OCI-LY7 (cell line): Measurements from ENCODE around the gene MICAL3. TPM values are rescaled to one million over a fixed set of nuclear protein-coding genes. Genes with fewer than 3 reads are reported as not detected.

Experiments
- BruUV-seq: library from RNA; stranded (reverse); fragments of 400-500 nt; replicated peaks from 2 replicates; lab custom pipeline; 2021; lab: Mats Ljungman, UMichigan
- CTCF ChIA-PET: fragments of 300-600 bp; sonication (Branson Sonifier 250); formaldehyde crosslinking; loops from one replicate; lab custom pipeline; 2022; ENCODE audit warnings: antibody characterized with exemption; ENCODE audit not compliant: unreplicated experiment; lab: Charles Lee
- POLR2A ChIA-PET: fragments of 300-600 bp; sonication (Branson Sonifier 250); formaldehyde crosslinking; loops from one replicate; lab custom pipeline; 2022; ENCODE audit warnings: antibody characterized with exemption; lab: Charles Lee
- DNase-seq: peaks from one replicate; pipeline ENCODE4 v3.0.0-alpha.2; 2015; ENCODE audit warnings: low spot score
- H2AFZ ChIP-seq: fragments of 200-600 bp; sonication (generic), shearing (Covaris generic); 2 replicates; pipeline ENCODE4 v1.6.1; 2014; ENCODE audit warnings: mild to moderate bottlenecking, antibody characterized with exemption, low read length, moderate library complexity
- H3K27ac ChIP-seq: fragments of 200-600 bp; sonication (generic); 2 replicates; pipeline ENCODE4 v1.5.1; 2014; ENCODE audit warnings: mixed run types, low read depth, mild to moderate bottlenecking, moderate library complexity, low read length, inconsistent platforms; ENCODE audit not compliant: poor library complexity, severe bottlenecking
- H3K36me3 ChIP-seq: fragments of 200-600 bp; sonication (generic); 2 replicates; pipeline ENCODE4 v1.6.1; 2014; ENCODE audit warnings: mild to moderate bottlenecking, antibody characterized with exemption, low read length, moderate library complexity, mixed read lengths; ENCODE audit not compliant: insufficient read depth
- H3K4me1 ChIP-seq: fragments of 200-600 bp; sonication (generic); 2 replicates; pipeline ENCODE4 v1.5.1; 2014; ENCODE audit warnings: mild to moderate bottlenecking, low read length; ENCODE audit not compliant: insufficient read depth, poor library complexity, severe bottlenecking
- H3K4me2 ChIP-seq: fragments of 200-600 bp; sonication (generic); 2 replicates; pipeline ENCODE4 v1.6.1; 2014; ENCODE audit warnings: mild to moderate bottlenecking, low read length
- H3K4me3 ChIP-seq: fragments of 200-600 bp; sonication (generic); 2 replicates; pipeline ENCODE4 v1.5.1; 2014; ENCODE audit warnings: mild to moderate bottlenecking, low read depth, low read length; ENCODE audit not compliant: poor library complexity, severe bottlenecking
- H3K79me2 ChIP-seq: fragments of 200-600 bp; sonication (generic); 2 replicates; pipeline ENCODE4 v1.6.1; 2016; ENCODE audit warnings: low read depth, mild to moderate bottlenecking, low read length, moderate library complexity, mixed read lengths; ENCODE audit not compliant: insufficient read depth
- H3K9me2 ChIP-seq: fragments of 200-600 bp; sonication (generic); 2 replicates; pipeline ENCODE4 v1.6.1; 2016; ENCODE audit warnings: mild to moderate bottlenecking, low read length, mixed read lengths; ENCODE audit not compliant: insufficient read depth
- H3K9me3 ChIP-seq: fragments of 200-600 bp; sonication (generic); 2 replicates; pipeline ENCODE4 v1.6.1; 2014; ENCODE audit warnings: mild to moderate bottlenecking, mixed run types, low read length, mixed read lengths
- H4K20me1 ChIP-seq: fragments of 200-600 bp; sonication (generic); 2 replicates; pipeline ENCODE4 v1.6.1; 2014; ENCODE audit warnings: mild to moderate bottlenecking, antibody characterized with exemption, low read length, moderate library complexity, mixed read lengths; ENCODE audit not compliant: insufficient read depth
- EZH2phosphoT487 ChIP-seq: fragments of 200-600 bp; sonication (generic); IDR thresholded peaks from 2 replicates; pipeline ENCODE4 v1.6.1; 2018; ENCODE audit warnings: low read depth, borderline replicate concordance, mild to moderate bottlenecking, mixed run types, antibody characterized with exemption, low read length, moderate library complexity, mixed read lengths
- intact Hi-C: fragments of 100-400 bp; cut with micrococcal nuclease; formaldehyde crosslinking; loops from one replicate; pipeline ENCODE4 v1.10.0; 2022; ENCODE audit not compliant: unreplicated experiment
- total RNA-seq, 2 experiments: library from RNA; depleted of rRNA in 1 of 2; stranded (reverse); fragments of >200 nt in 1 of 2; shearing (Covaris generic) in 1 of 2; gene quantifications; 2 replicates each; pipeline ENCODE4 v1.2.3, GENCODE V29; 2014 to 2022
- TF ChIP-seq, protein P1 (sequence below): fragments of 200-600 bp; sonication (generic); conservative IDR thresholded peaks from 2 replicates; pipeline ENCODE4 v1.5.1; 2014; ENCODE audit warnings: mild to moderate bottlenecking, antibody characterized with exemption, low read length, moderate library complexity, mixed read lengths

Gene MICAL3
- total RNA-seq, 2 experiments from 2014 or later: 80.9 to 210 TPM

- intact Hi-C loops: no loop called here
- Histone ChIP-seq H3K79me2 (peaks cover 100% of the 10 kb centered on the region), H2AFZ (no peak overlapping the region), H3K4me2 (peak overlapping the region; percentile 37), H3K4me3 (no peak overlapping the region), H3K4me1 (peaks cover 56% of the 10 kb centered on the region), H3K36me3 (peaks cover 74% of the 10 kb centered on the region), H3K9me3 (no peaks in the 10 kb centered on the region), H3K9me2 (no peaks in the 10 kb centered on the region), H4K20me1 (peaks cover 53% of the 10 kb centered on the region), H3K27ac (peak overlapping the region; percentile 1)
- no peak for DNase-seq
- ChIA-PET POLR2A (interaction anchor here (0.5 kb wide), 1 partner anchor 672 kb away, joined by 3 read pairs; no protein-coding TSS in a partner anchor), CTCF (no interaction called here)
- TF ChIP-seq, protein P1, sequence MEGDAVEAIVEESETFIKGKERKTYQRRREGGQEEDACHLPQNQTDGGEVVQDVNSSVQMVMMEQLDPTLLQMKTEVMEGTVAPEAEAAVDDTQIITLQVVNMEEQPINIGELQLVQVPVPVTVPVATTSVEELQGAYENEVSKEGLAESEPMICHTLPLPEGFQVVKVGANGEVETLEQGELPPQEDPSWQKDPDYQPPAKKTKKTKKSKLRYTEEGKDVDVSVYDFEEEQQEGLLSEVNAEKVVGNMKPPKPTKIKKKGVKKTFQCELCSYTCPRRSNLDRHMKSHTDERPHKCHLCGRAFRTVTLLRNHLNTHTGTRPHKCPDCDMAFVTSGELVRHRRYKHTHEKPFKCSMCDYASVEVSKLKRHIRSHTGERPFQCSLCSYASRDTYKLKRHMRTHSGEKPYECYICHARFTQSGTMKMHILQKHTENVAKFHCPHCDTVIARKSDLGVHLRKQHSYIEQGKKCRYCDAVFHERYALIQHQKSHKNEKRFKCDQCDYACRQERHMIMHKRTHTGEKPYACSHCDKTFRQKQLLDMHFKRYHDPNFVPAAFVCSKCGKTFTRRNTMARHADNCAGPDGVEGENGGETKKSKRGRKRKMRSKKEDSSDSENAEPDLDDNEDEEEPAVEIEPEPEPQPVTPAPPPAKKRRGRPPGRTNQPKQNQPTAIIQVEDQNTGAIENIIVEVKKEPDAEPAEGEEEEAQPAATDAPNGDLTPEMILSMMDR: no peak
- TF ChIP-seq EZH2phosphoT487: no peak
- BruUV-seq: no TSS peak
Observed at GRCh38 chr22:17946662-17947367, 77.5 kb downstream of the MICAL3 start.

GRCh38 chr22:17945888-17946648 is 78.3 kb downstream of the MICAL3 start:
- BruUV-seq: no TSS peak
- H3K27ac ChIP-seq: peak overlapping the region; percentile 1
- H3K36me3 ChIP-seq: peaks cover 78% of the 10 kb centered on the region
- peak overlapping the region; percentile 37 for H3K4me2 ChIP-seq
- peaks cover 58% of the 10 kb centered on the region for H4K20me1 ChIP-seq
- peaks cover 100% of the 10 kb centered on the region for H3K79me2 ChIP-seq
- intact Hi-C loops: no loop called here
- TF ChIP-seq, protein P1: no peak
- TF ChIP-seq EZH2phosphoT487: no peak
- no peaks in the 10 kb centered on the region for H3K9me3 ChIP-seq
- H3K9me2 ChIP-seq: no peaks in the 10 kb centered on the region
- ChIA-PET POLR2A (interaction anchor here (0.5 kb wide), 1 partner anchor 671 kb away, joined by 3 read pairs; no protein-coding TSS in a partner anchor), CTCF (no interaction called here)
- no peak overlapping the region for H3K4me3 ChIP-seq
- peaks cover 63% of the 10 kb centered on the region for H3K4me1 ChIP-seq
- no peak overlapping the region for H2AFZ ChIP-seq
- peak; percentile 15 for DNase-seq
